K562 (cell line): ENCODE results near the gene RELCH. TPM values are rescaled to one million over a fixed set of nuclear protein-coding genes. Genes with fewer than 3 reads are reported as not detected.

Source experiments
- ATAC-seq: fragments of 200-7000 bp; cut with Tn5 transposase; 3 replicates; pipeline ENCODE4 v1.9.1; 2020; ENCODE audit warnings: moderate library complexity
- BruUV-seq: library from RNA; stranded (reverse); fragments of 400-500 nt; replicated peaks from 2 replicates; lab custom pipeline; 2021; lab: Mats Ljungman, UMichigan
- CTCF ChIA-PET: fragments of 300-600 bp; formaldehyde crosslinking; extraction: SDS; loops from one replicate; lab custom pipeline; 2021; ENCODE audit warnings: low intra/inter-chr PET ratio; lab: Yijun Ruan, JAX
- POLR2A ChIA-PET: fragments of 300-600, 350-650 bp; sonication (Branson Sonifier 250); formaldehyde crosslinking; extraction: SDS; loops from one replicate; lab custom pipeline; 2021; ENCODE audit warnings: antibody characterized with exemption, inconsistent platforms; lab: Yijun Ruan, JAX
- DNase-seq, 4 experiments: peaks; one replicate each; pipeline versions ENCODE4 v3.0.0 to v3.0.0-alpha.2; 2011 to 2018; ENCODE audit warnings: low spot score in 3 of 4, mixed read lengths in 3 of 4; ENCODE audit errors: extremely low read depth in 1 of 4
- FAIRE-seq: peaks from 2 replicates; lab custom pipeline; 2011; peaks lifted over from hg19 to GRCh38; lab: Jason Lieb, UNC
- H2AFZ ChIP-seq: 2 replicates; pipeline ENCODE4 v1.6.0; 2011; ENCODE audit warnings: low read depth, low read length, control low read depth, inconsistent platforms
- H3K27ac ChIP-seq: fragments of 200-600 bp; 3 replicates; pipeline ENCODE4 v1.8.0; 2011; ENCODE audit warnings: low read depth, mild to moderate bottlenecking, control low read depth, inconsistent platforms, low read length, moderate library complexity, mixed read lengths; ENCODE audit errors: extremely low read depth
- H3K27me3 ChIP-seq, 2 experiments: fragments of 300-600 bp in 1 of 2; 2 replicates in 1 of 2; 3 replicates in 1 of 2; pipeline versions ENCODE4 v1.6.0 to v1.8.0; 2011; ENCODE audit warnings: inconsistent platforms in 2 of 2, low read length in 2 of 2, mild to moderate bottlenecking in 1 of 2, mixed read lengths in 1 of 2, moderate library complexity in 1 of 2; ENCODE audit not compliant: control insufficient read depth in 2 of 2, insufficient read depth in 2 of 2
- H3K36me3 ChIP-seq: fragments of 300-600 bp; 3 replicates; pipeline ENCODE4 v1.8.0; 2011; ENCODE audit warnings: mild to moderate bottlenecking, low read length, inconsistent platforms; ENCODE audit not compliant: control insufficient read depth, insufficient read depth
- H3K4me1 ChIP-seq, 2 experiments: fragments of 200-600 bp in 1 of 2; replicated peaks in 1 of 2; 2 replicates in 1 of 2; 3 replicates in 1 of 2; pipeline versions ENCODE4 v1.5.1 to v1.8.0; 2011; ENCODE audit warnings: inconsistent platforms in 2 of 2, low read length in 2 of 2, mild to moderate bottlenecking in 1 of 2, mixed read lengths in 1 of 2, moderate library complexity in 1 of 2; ENCODE audit not compliant: control insufficient read depth in 2 of 2, insufficient read depth in 2 of 2
- H3K4me2 ChIP-seq: 2 replicates; pipeline ENCODE4 v1.6.1; 2011; ENCODE audit warnings: low read length, control low read depth, inconsistent platforms, mixed read lengths; ENCODE audit not compliant: insufficient read depth
- H3K4me3 ChIP-seq: fragments of 200-600 bp; sonication (generic), shearing (Covaris generic); 2 replicates; pipeline ENCODE4 v1.5.1; 2016; ENCODE audit warnings: control low read depth, inconsistent platforms
- H3K79me2 ChIP-seq: fragments of 200-600 bp; 3 replicates; pipeline ENCODE4 v1.8.0; 2011; ENCODE audit warnings: low read length, inconsistent platforms; ENCODE audit not compliant: control insufficient read depth, insufficient read depth
- H3K9ac ChIP-seq, 2 experiments: 2 replicates each; pipeline versions ENCODE4 v1.6.0 to v1.6.1; 2011; ENCODE audit warnings: low read depth in 2 of 2, low read length in 2 of 2, control low read depth in 1 of 2, inconsistent platforms in 1 of 2, mild to moderate bottlenecking in 1 of 2, mixed read lengths in 1 of 2; ENCODE audit not compliant: insufficient read depth in 1 of 2
- H3K9me1 ChIP-seq: one replicate; pipeline ENCODE4 v1.6.0; 2011; ENCODE audit warnings: inconsistent platforms, mild to moderate bottlenecking, low read length, moderate library complexity; ENCODE audit not compliant: control insufficient read depth, insufficient read depth
- H3K9me3 ChIP-seq: replicated peaks from 2 replicates; pipeline ENCODE4 v1.5.1; 2011; ENCODE audit warnings: low read depth, low read length, inconsistent platforms; ENCODE audit not compliant: control insufficient read depth, insufficient read depth
- H4K20me1 ChIP-seq: replicated peaks from 2 replicates; pipeline ENCODE4 v1.6.1; 2011; ENCODE audit warnings: low read length, inconsistent platforms, mixed read lengths; ENCODE audit not compliant: control insufficient read depth, insufficient read depth
- CHD4 ChIP-seq: fragments of 200-600 bp; sonication (generic); IDR thresholded peaks from 3 replicates; pipeline ENCODE4 v1.6.1; 2012; ENCODE audit warnings: low read depth, mild to moderate bottlenecking, mixed read lengths, low read length, inconsistent platforms; ENCODE audit not compliant: insufficient read depth, insufficient replicate concordance, poor library complexity, severe bottlenecking
- CREM ChIP-seq: IDR thresholded peaks from 2 replicates; pipeline ENCODE4 v1.6.1; 2014; ENCODE audit warnings: antibody characterized with exemption, low read depth
- ETS1 ChIP-seq: conservative IDR thresholded peaks from 2 replicates; pipeline ENCODE4 v1.6.1; 2011; ENCODE audit warnings: low read depth, mild to moderate bottlenecking, low read length; ENCODE audit not compliant: control insufficient read depth
- ETV5 ChIP-seq: sonication (generic); formaldehyde crosslinking; IDR thresholded peaks from 2 replicates; pipeline ENCODE4 v1.4.0; 2020; ENCODE audit warnings: low read depth, mild to moderate bottlenecking, missing genetic modification reagents
- HDAC1 ChIP-seq, 2 experiments: fragments of 450-650 bp; IDR thresholded peaks; 2 replicates each; pipeline ENCODE4 v1.6.1; 2016 to 2017; ENCODE audit warnings: inconsistent platforms in 1 of 2, mild to moderate bottlenecking in 1 of 2, moderate library complexity in 1 of 2
- MYC ChIP-seq, 2 experiments: fragments of 250-450 bp in 1 of 2; sonication (Bioruptor Pico) in 1 of 2; IDR thresholded peaks; 2 replicates each; pipeline versions ENCODE4 v1.5.1 to v1.6.1; 2012 to 2021; ENCODE audit warnings: low read depth in 2 of 2, borderline replicate concordance in 1 of 2, improper control_type of control experiment in 1 of 2, low read length in 1 of 2, mild to moderate bottlenecking in 1 of 2, moderate library complexity in 1 of 2
- POLR2AphosphoS5 ChIP-seq: IDR thresholded peaks from 2 replicates; pipeline ENCODE4 v1.6.1; 2011; ENCODE audit warnings: mild to moderate bottlenecking, low read depth, low read length, moderate library complexity; ENCODE audit not compliant: control insufficient read depth, insufficient read depth
- RHOXF2B ChIP-seq: fragments of 250-450 bp; sonication (Bioruptor Pico); conservative IDR thresholded peaks from 2 replicates; pipeline ENCODE4 v1.5.1; 2021
- SMARCE1 ChIP-seq: fragments of 450-650 bp; IDR thresholded peaks from 2 replicates; pipeline ENCODE4 v1.7.1; 2016; ENCODE audit warnings: mild to moderate bottlenecking
- SRF ChIP-seq, 2 experiments: fragments of 250-450, 450-650 bp in 1 of 2; sonication (Bioruptor Pico) in 1 of 2; sonication (generic) in 1 of 2; formaldehyde crosslinking; IDR thresholded peaks; 2 replicates each; pipeline versions ENCODE4 v1.5.0 to v1.5.1; 2020 to 2022; ENCODE audit warnings: mild to moderate bottlenecking in 1 of 2, missing genetic modification reagents in 1 of 2
- TEAD1 ChIP-seq, 2 experiments: fragments of 450-650 bp in 1 of 2; sonication (generic) in 1 of 2; formaldehyde crosslinking; IDR thresholded peaks; 2 replicates each; pipeline versions ENCODE4 v1.4.0 to v1.8.0; 2020 to 2022; ENCODE audit warnings: mild to moderate bottlenecking in 2 of 2, missing genetic modification reagents in 1 of 2
- TFAM ChIP-seq: fragments of 250-450 bp; sonication (Bioruptor Pico); conservative IDR thresholded peaks from 2 replicates; pipeline ENCODE4 v1.5.0; 2021; ENCODE audit warnings: mild to moderate bottlenecking, moderate library complexity
- ZNF232 ChIP-seq: sonication (generic); formaldehyde crosslinking; IDR thresholded peaks from 2 replicates; pipeline ENCODE4 v1.8.0; 2022; ENCODE audit warnings: mild to moderate bottlenecking, missing genetic modification reagents
- ZNF316 ChIP-seq: fragments of 450-650 bp; IDR thresholded peaks from 2 replicates; pipeline ENCODE4 v1.6.1; 2016
- ZSCAN29 ChIP-seq: fragments of 450-650 bp; IDR thresholded peaks from 2 replicates; pipeline ENCODE4 v1.6.1; 2017
- WGBS: fragments of 100-300 bp; shearing (Covaris generic); methylation state at CpG from one replicate; pipeline ENCODE4 v1.1.6; 2016; ENCODE audit warnings: low coverage, mixed read lengths; ENCODE audit not compliant: insufficient coverage; ENCODE audit errors: missing lambda C conversion rate; 5-methylcytosine and 5-hydroxymethylcytosine counted together
- in situ Hi-C: fragments of 300-500 bp; cut with MboI; formaldehyde crosslinking; loops from 4 replicates; pipeline ENCODE4 v1.15.0; 2018; ENCODE audit warnings: inconsistent platforms, mixed read lengths
- intact Hi-C: fragments of 100-400 bp; cut with micrococcal nuclease; formaldehyde crosslinking; loops from 2 replicates; pipeline ENCODE4 v1.14.2; 2022
- polyA plus RNA-seq, 8 experiments: library from polyadenylated mRNA; depleted of rRNA in 4 of 8; stranded (reverse) in 5 of 8; unstranded in 3 of 8; fragments of >200 nt; fragmentation: Nextera tagmentation in 2 of 8; fragmentation: Illumina TruSeq in 1 of 8; extraction: Ambion mirVana in 2 of 8; extraction: Trizol in 1 of 8; gene quantifications; 2 replicates each; pipeline versions ENCODE4 v1.2.1 to v1.2.3, GENCODE V29; 2011 to 2014; ENCODE audit warnings: inconsistent platforms in 1 of 8, missing spikeins in 1 of 8
- total RNA-seq, 7 experiments: library from RNA; depleted of rRNA in 6 of 7; stranded (reverse); fragments of >200 nt in 6 of 7; fragmentation: Illumina TruSeq in 2 of 7; extraction: Trizol in 2 of 7; gene quantifications; 2 replicates each; pipeline versions ENCODE4 v1.2.1 to v1.2.3, GENCODE V29; 2011 to 2021; ENCODE audit warnings: low replicate concordance in 1 of 7
- TF ChIP-seq, protein P1 (sequence below), 2 experiments: fragments of 450-650 bp in 1 of 2; sonication (generic) in 1 of 2; formaldehyde crosslinking in 1 of 2; IDR thresholded peaks in 1 of 2; conservative IDR thresholded peaks in 1 of 2; 2 replicates each; pipeline versions ENCODE4 v1.6.1 to v1.8.1; 2016 to 2023; ENCODE audit warnings: mild to moderate bottlenecking in 2 of 2, moderate library complexity in 2 of 2, inconsistent platforms in 1 of 2, missing genetic modification reagents in 1 of 2

The RELCH gene
- total and polyA plus RNA-seq, 9 of the 15 experiments (the other 6 are each of a cell fraction or from before 2014, with no cell fraction given) = 1.4 to 13.6 (median 7.6) TPM

DNA sequence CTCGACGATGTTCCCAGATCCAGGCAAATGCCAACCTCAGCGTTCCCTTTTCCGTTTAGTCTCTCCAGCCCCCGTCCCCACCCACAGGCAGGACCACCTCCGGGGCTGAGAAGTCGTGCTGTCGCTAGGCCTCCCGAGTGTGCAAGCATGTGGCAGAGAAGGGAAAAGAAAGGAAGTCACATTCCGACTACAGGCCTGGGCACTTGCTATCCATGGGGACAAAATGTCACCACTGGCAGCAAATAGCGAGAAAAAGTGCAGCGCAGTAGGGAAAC is 619 bp upstream of the RELCH start (continued):
- TF ChIP-seq ZNF316 = 0 out of 2 replicates have a peak, but pooled peaks have one; percentile 2
- 0 out of 2 replicates have a peak, but pooled peaks have one; percentile 11 for TF ChIP-seq CREM
- TF ChIP-seq TEAD1 (CRISPR knock-in tag; IDR thresholded peaks at IDR 0.05) = peak in 1 of 2 experiments; percentile 45; a peak in 1 of 4 replicates
- TF ChIP-seq, protein P1, sequence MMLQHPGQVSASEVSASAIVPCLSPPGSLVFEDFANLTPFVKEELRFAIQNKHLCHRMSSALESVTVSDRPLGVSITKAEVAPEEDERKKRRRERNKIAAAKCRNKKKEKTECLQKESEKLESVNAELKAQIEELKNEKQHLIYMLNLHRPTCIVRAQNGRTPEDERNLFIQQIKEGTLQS (IDR thresholded peaks at IDR 0.05) = no peak
- TF ChIP-seq, protein P1 (CRISPR knock-in tag; conservative IDR thresholded peaks at IDR 0.05) = 0 out of 2 replicates have a peak, but pooled peaks have one; percentile 30
- TF ChIP-seq TFAM = no peak
- peak in 1 of 2 experiments; percentile 82; a peak in 1 of 4 replicates for TF ChIP-seq HDAC1 (IDR thresholded peaks at IDR 0.05)
- TF ChIP-seq, all 486 proteins: peak for 23

DNA sequence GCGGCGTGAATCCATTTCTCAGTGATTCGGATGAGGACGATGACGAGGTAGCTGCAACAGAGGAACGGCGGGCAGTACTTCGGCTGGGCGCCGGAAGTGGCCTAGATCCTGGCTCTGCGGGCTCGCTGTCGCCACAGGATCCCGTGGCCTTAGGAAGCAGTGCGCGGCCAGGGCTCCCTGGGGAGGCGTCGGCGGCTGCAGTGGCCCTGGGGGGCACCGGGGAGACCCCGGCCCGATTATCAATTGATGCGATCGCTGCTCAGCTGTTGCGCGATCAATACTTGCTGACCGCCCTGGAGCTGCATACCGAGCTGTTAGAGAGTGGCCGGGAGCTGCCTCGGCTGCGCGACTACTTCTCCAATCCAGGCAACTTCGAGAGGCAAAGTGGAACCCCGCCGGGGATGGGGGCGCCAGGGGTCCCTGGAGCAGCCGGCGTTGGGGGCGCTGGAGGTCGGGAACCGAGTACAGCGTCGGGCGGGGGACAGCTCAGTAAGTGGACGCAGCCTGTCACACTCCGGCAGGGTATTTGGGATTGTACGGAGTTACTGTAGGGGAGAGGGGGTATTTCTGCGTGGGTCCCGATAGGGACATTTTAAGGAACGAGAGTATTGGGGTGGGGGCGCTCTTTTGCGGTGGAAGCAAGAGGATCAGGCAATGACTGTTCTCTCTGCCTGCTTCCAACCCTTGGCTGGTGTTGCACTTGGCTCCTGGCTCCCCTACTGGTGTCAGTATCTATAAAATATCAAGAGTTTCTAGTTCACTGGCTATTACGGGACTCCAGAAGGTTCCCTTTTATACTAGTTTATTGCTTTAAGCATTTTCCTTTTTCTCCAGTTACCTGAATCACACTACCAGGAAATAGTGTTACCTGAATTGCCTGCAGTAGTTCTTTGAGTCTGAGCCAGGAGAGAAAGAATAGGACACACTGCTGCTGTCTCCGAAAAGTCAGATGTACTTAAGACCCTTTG is 772 bp downstream of the RELCH start:
- CTCF ChIA-PET = interaction anchor here (1.2 kb wide), 1 partner anchor 62 kb away, joined by 4 read pairs; no protein-coding TSS in a partner anchor
- peak; percentile 15 for FAIRE-seq
- H3K4me1 ChIP-seq = peaks cover 0 to 7% of the 10 kb centered on the region in 2 experiments; a peak in 2 of 5 replicates
- peak overlapping the region; percentile 100 for H3K4me3 ChIP-seq
- no peaks in the 10 kb centered on the region for H3K27me3 ChIP-seq
- no peaks in the 10 kb centered on the region for H3K36me3 ChIP-seq
- in situ Hi-C loops (loop anchor here (5.0 to 25.0 kb wide), 2 partner anchors 54 to 799 kb away; no protein-coding TSS in a partner anchor), intact Hi-C loops (loop anchor here (10.0 kb wide), 2 partner anchors 137 to 797 kb away; partner anchors contain the start of gene TNFRSF11A)
- ATAC-seq = peak; percentile 65
- 0% methylated on average over 23 of the region's 54 CpGs for WGBS
- peaks cover 88% of the 10 kb centered on the region for H3K79me2 ChIP-seq
- peak overlapping the region; percentile 86 for H3K27ac ChIP-seq
- H3K9me1 ChIP-seq = no peaks in the 10 kb centered on the region
- BruUV-seq = no TSS peak
- peak; percentile 10 to 48 (median 12) for DNase-seq
- peaks cover 8% of the 10 kb centered on the region; the same call in 1 of the 2 replicates for H4K20me1 ChIP-seq
- H3K9me3 ChIP-seq = no peaks in the 10 kb centered on the region
- POLR2A ChIA-PET = interaction anchor here (0.6 to 1.3 kb wide), 5 partner anchors 9 to 167 kb away, joined by 3 to 5 read pairs (median 4); no protein-coding TSS in a partner anchor
- H3K4me2 ChIP-seq = peak overlapping the region; percentile 98
- peak overlapping the region; percentile 93 for H2AFZ ChIP-seq
- H3K9ac ChIP-seq = peak overlapping the region; percentile 79 to 97
- TF ChIP-seq ZSCAN29 = no peak
- TF ChIP-seq SMARCE1 = peak; percentile 49; the same call in 1 of the 2 replicates
- TF ChIP-seq SRF (CRISPR knock-in tag; IDR thresholded peaks at IDR 0.05) = no peak
- TF ChIP-seq ETV5 (CRISPR knock-in tag) = 0 out of 2 replicates have a peak, but pooled peaks have one; percentile 31
- no peak for TF ChIP-seq POLR2AphosphoS5
- no peak for TF ChIP-seq ETS1
- TF ChIP-seq MYC (IDR thresholded peaks at IDR 0.05; ENCODE audit: low read depth, low read length) = no peak
- no peak for TF ChIP-seq MYC (CRISPR knock-in tag; IDR thresholded peaks at IDR 0.05; ENCODE audit: borderline replicate concordance, low read depth)
- TF ChIP-seq CHD4 = no peak
- no peak for TF ChIP-seq ZNF232
- TF ChIP-seq RHOXF2B (CRISPR knock-in tag) = no peak
